GM19438 (cell line): ENCODE measurements around the gene NTM.

Source experiments
- ATAC-seq: cut with Tn5 transposase; IDR thresholded peaks from one replicate; pipeline ENCODE4 v1.9.1; 2021; ENCODE audit warnings: low read depth; ENCODE audit not compliant: unreplicated experiment

Gene NTM

DNA sequence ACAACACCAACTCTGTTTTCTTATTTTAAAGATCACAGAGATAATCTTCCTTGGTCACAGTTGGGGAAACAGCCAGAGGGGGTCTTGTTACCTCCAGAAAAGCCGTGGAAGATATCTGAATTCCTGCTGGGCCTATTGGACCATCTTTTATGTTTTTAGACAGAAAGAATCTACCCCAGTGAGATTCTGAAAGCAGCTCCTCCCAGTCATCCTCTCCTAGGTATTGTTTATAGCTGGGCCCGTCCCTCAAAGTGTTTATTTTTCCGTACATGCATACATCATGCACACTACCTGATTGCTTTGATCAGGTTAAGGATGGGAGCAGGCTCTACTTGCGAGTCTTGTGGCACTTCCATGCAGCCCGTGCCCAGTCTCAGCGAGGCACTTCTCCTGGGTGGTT is 742.4 kb downstream of the NTM start:
- no peak for ATAC-seq

DNA sequence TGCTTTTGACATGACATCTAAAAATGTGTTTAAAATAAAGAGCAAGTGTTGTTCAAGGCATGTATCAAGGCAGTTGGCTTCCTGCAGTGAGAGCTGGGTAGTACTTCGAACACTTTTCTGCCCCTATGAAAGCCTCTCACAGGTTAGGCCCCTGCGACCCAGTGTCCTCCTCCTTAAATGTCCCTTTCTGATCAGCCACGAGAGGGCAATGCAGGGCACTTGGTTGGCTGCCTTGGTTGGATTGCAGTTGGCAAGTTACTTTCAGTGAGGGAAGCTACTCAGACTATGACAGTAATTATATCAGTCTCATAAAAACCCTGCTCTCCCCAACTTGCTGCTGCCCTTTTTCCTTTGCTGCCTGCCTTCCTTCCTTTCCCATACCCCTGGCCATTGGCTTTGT is 743.8 kb downstream of the NTM start:
- no peak for ATAC-seq

DNA sequence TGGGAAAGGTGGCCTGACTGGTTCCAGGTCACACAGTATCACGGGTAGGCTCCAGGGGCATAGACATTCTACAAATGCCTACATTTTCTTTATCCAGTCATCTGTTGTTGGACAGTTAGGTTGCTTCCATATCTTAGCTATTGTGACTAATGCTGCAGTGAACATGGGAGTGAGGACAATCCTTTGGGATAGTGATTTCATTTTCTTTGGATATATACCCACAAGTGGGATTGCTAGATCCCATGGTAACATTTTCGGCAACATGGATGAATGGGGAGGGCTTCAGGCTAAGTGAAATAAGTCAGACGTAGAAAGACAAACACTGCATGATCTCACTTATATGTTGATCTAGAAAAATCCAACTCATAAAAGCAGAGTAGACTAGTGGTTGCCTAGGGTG is 744.3 kb downstream of the NTM start:
- ATAC-seq = no peak

DNA sequence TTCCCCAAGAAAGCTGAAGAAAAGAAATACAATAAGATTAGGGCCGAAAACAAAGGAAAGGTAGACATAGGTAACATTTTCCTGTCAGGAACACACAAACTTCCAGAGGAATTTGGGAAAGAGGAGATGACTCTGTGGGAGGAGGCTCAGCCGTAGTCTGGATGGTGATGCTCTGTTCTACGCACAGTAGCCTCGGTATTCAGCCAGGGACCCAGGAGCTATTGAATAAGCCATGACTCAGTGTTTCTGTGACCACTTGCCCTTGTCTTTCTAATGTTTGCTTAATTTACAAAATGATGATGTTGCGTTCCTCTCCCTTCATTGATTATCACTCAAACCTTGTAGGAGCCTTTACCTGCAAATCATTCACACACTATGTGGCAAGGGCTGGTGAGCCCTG is 745.0 kb downstream of the NTM start:
- ATAC-seq = no peak

DNA sequence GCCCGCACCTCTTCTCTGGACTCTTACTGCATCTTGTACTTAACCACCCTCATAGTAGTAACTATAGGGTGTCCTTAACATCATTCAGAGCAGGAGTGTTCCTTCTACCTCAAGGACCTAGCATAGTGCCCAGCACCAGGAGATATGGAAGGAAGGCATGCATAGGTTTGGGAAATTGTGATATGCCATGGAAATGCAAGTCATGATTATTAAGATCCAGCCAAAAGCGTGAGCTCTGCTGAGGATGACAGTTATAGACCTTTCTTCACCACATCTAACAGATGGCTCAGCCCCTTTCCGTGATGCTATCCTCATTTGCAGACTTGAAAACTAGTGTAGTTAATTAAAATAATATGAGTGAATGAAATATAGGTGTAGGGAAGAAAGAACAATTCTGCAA is 746.1 kb downstream of the NTM start:
- no peak for ATAC-seq

DNA sequence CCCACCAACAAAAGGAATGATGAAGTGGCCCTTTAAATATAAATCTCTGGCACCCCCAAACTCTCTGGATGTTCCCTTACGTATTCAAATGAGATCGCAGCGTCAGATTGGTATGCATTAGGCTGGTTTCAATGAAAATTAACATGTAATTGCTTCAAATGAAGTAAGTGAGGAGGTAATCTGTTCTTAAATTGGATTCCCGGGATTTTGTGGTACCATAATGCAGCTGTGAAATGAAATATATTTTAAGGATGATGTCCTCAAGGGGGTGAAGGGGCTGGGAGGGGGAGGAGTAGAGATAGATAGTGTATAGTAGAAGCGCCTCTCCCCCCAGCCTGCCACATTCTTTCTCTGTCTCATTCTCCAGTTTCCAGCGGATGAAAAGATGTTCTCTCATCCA is 748.2 kb downstream of the NTM start:
- ATAC-seq = no peak

DNA sequence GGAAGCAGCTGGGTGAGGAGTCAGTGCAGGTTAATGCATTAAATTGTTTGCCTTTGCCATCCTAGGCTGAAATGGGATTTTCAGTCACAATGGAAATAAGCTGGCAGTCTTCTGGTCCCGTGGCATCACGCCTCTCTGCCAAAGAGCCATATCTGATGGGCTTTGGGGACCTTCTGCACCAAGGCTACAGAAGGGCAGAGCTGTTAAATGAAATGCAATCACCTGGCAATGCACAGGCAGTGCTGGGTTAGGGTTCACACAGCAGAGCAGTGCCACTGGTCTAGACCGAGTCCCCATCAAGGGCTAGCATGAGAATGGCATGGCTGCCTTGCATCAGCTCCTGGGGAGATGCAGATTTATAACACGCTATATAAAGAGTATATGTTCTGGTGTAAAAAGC is 749.2 kb downstream of the NTM start:
- no peak for ATAC-seq

DNA sequence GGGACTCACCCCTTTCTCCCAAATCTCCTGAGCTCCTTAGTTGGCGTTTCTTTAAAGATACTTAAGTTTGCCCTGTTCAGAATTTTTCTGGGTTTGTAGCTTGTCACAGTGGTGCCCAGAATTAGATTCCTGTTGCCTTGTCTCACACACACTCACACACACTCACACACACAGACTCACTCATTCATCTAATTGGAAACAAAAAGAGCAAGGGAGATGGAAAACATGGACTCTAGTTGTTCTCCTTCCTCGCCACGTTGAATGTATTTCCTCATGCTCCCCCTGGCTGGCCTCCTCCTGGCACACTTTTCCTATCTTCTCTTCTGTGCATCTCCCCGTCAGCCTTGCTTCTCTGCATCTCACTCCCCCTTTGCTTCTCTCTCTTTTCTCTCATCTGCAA is 752.3 kb downstream of the NTM start:
- no peak for ATAC-seq

DNA sequence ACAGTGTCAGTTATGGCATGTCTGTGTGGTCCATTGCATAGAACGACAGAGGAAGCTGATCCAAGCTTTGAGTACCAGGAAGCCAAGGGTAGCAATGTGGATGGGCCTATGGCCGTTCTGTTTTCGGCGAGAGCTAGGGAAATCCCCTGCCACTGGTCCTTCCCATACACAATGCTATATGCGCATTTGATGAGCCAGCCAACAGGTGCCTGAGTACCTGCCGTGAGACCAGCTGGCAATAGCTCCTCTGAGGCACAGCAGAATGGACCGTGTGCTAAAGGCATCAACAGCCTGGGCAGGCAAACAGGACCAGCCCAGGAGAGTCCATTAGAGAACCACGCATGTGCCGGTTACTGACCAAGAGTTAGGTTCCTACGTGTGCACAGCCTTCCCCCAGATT is 753.0 kb downstream of the NTM start:
- ATAC-seq = no peak

DNA sequence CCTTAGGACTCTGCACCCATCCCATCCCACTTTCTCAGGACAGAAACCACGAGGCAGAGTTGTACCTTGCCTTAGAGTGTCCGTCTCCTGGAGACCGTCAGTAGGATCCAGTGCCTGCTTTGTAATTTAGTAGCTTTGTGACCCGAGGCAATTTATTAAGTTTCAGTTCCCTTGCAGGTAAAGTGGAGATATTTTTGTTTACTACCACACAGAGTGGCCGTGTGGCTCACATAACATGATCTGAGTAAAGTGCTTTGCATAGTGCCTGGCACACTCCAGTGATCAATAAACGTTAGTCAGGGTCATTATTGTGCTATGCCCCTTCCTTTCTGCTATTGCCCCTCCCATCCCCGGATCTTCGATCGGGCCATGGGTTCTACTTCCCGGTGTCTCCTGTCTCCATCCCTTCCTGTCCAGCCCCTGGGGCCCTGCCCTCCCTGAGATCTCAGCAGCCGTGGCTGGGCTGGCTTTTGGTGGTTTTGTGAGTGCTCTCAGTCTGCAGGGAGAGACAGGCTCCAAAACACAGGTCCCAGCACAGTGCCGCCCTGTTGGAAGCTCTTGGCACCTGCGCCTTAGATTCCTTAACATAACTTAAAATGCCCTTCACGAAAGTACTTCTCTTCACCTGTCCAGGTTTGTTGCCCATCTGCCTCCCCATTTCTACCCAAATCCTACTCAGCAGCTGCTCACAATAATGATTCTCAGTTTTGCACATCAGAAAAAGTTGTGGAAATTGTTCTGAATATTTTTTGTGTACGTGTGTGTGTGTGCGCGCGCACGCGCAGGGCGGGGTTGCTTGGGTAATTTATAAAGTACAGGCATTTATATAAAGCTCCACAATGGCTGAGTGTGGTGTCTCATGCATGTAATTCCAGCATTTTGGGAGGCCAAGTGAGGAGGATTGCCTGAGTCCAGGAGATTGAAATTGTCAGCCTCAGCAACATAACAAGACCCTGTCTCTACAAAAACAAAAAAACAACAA is 753.7 kb downstream of the NTM start:
- ATAC-seq = no peak

DNA sequence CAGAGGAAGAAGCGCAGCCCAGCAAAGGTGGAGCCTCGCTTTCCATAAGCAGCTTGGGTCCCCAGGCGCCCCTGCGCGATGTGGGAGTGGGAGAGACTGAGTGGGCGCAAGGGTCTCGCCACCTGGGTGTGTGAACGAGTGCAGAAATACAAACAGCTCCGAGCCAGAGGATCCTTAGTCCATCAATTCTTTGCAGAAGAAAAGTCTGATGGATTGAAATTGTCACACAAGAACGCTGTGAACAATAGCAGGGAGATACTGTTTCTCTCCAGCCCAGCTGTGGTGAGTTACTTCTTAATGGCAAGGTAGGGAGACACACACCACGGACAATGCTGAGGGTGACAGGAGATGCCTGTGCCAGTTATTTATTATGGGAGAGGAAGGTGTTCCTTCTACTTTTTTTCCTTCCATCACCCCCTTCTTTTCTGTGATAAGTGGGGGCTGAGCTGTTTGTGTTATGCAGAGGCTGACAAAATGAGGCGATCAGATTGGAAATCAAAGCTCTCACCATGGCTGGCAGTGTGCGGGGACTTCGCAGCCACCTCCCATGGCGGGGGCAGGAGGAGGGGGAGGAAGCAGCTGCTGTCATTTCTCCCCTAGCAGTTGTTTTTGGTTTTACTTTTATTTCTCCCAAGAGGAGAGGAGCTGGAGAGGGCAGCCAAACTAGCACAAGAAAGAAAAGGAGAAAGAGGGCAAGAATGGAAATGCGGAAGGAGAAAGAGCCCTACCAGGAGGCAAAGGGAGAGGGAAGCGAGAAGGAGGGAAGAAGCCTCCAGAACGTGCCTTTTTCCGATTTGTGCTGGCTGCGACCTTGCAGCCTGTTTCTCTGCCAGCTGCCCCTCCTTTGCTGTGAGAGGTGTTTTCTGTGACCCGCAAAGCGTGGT is 755.8 kb downstream of the NTM start:
- peak; percentile 51 for ATAC-seq

DNA sequence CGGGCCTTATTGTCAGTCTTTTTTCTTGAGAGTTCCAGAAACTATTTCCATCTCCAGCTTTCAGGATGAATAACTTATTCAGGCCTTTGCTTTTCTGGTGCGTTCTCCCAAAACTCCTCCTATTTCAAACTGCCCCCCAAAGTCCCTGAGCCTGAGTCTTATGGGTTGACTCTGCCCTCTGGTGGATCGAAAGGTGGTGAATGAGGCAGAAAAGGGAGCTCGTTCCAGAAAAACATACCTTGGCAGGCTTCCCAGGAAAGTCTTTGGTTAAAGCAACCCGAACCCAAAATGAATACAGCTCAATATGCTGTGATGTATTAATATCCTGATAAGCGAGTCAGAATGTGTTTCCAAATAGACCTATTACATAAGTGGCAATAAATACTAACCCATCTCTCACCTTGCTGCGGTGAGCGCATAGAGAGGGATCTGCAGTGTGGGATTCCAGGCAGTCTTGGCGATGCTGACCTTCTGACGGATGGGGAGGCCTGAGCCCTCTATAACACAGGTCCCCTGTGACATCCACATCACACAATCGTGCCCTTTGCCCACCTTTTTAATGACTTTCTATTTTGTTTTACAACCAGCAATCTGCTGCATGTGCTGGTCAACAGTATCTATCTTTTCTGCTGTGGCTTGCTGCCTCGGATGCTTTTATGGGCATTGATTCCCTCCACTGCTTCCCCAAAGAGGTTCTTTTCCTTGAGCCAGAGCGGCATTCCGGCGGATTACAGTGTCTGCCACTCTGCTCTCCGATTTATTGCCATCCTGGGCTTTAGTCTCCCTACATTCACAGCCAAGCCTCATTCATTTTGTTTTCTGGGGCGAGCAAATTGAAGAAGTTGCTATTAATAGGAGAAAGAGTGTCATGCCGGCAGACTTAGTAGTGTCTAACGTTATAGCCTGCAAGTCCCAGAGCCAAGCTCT is 756.8 kb downstream of the NTM start:
- no peak for ATAC-seq

DNA sequence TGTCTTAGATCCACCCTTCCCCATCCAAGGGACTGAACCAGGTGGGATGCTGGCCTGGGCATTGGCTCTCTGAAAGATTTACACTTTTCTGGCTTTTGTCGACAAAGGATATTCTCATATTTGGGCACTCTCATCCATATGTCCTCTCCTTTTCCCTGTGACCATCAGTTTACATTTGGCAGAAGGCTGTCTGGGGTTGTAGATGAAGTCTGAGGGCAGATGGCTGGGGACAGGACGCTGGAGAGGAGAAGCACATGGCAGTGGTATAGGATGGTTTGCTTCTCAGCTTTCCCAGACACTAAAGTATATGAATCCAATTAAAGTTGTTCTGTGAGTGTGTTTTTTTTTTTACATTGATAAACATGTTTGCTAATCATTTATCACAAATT is 757.5 kb downstream of the NTM start:
- ATAC-seq = no peak

DNA sequence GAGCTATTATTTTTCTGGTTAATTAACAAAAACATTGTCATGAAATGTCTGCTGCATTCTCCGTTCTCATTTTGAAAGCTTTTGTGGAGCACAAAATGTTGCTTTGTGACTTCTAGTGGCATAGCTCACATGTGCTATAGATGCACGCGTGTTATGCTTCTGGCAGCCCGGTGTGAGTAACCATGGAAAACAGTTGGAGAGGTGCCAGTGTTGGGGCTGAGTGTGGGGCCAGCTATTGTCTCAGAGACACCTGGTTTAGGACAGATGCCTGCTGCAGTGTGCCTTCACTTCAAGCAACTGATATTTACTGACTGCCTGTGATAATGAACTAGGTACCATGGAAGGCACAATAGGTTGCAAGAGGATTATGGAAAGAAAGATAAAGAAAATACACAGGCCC is 760.6 kb downstream of the NTM start:
- ATAC-seq = no peak

DNA sequence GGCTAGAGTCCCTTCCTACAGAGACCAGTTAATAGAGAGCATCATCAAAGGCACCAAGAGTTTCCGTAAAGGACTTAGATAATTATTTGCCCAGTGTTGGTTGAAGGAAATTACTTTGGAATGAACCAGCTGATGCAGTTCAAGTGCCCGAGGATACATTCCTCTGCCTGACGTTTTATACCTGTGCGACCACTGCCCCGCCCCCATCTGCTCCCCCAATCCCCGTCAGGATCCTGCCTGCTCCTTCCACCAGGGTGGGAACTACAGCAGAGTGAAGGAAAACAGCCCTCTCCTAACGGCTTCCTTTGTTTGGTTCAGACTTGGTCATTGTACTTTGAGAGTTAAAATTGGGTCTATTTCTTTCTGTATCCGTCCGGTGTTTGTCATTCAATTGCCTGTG is 761.5 kb downstream of the NTM start:
- ATAC-seq = no peak

DNA sequence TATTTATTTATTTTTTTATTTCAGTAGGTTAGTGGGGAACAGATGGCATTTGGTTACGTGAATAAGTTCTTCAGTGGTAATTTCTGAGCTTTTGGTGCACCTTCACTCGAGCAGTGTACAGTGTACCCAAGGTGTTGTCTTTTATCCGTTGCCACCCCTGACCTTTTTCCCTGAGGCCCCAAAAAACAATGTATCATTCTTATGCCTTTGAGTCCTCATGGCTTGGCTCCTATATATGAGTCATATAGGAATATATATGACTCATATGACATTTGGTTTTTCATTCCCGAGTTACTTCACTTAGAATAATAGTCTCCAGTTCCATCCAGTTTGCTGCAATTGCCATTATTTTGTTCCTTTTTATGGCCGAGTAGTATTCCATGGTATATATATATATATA is 763.9 kb downstream of the NTM start:
- ATAC-seq = no peak

DNA sequence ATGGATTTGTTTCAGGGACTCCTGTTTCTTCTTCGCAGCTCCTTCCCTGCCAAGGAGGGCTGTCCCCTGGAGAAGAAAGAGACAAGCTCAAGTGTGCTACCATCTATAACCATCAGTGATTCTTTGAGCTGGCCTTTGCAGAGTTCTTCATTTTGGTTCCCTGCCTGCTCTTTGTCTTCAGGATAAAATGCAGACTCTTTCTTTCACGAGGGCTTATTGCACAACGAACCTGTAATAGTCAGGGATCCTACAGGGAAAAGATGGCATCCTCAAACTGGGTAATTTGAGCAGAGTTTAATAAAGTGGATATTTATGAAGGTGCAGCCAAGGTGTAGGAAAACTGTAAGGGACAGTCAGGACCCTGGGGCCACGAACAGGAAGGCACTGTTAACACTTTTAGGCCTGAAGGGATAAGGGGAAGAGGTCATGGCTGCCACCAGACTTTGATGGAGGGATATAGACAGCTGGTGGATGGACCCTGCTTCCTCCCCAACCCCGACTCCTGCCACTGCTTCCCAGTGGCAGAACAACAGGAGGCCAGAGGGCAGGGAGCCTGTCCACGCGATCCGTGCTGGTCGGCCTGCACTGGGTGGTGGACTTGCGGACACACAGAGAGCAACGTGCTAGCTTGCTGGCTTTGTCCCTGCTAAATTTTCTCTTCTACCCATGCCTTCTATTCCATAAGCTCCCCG is 767.0 kb downstream of the NTM start:
- ATAC-seq = no peak

DNA sequence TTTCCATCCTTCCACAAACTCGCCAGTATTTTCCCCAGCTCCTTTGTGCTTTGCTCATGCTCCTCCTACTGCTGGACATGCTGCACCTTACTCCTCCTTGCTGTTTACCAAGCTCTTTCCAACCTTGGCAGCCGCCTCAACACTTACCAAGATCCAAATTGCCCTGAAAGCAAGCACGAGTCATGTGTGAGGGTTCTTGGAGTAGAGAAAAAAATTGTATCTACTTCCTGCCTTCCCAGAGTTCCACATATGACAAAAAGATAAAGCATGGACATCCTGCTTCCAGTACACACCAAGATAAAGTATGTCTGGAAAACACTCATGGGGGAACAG is 767.5 kb downstream of the NTM start:
- ATAC-seq = no peak

DNA sequence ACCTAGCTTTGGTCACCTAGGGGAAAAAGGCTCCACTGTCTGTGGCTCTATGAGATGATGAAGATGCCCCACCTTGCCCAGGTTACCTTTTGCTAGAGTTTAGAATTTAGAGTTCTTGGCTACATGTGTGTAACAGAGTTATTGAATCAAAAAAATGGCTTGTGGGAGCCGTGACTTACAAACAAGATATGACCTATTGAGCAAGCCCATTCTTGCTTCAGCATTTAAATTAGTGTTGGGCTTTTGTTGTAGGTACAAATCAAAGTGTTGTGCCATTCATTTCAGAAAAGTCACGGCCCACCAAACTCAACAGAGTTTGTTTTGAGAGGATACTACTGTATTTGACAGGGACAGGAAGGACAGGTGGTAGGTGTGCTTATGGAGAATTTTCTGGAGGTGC is 768.8 kb downstream of the NTM start:
- no peak for ATAC-seq

DNA sequence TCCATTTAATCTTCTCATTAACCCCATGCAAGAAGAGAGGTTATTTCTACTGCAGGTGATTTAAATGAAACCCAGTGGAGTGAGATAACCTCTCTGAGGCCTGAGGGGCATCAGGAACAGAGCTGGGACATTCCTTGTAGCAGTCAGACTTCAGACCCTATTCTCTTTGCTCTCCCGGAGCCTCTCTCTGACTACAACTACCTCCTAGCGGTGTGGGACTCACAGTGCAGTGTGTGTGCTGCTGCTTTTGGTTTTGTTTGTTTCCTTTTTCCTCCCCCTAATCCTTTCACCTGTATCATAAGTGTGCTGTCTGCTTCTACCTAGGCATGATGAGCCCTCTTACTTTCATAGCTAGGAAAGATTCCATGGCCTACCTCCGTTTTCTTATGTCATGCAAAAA is 769.6 kb downstream of the NTM start:
- ATAC-seq = no peak
